ENCODE measurements around the gene DDX10. TPM values are rescaled to one million over a fixed set of nuclear protein-coding genes. Genes with fewer than 3 reads are reported as not detected.
A peak's percentile ranks its signal among the peaks of the same experiment; 100 is the strongest.

DDX10 gene
- total RNA-seq, 1 donor, result 20.3 TPM

DNA sequence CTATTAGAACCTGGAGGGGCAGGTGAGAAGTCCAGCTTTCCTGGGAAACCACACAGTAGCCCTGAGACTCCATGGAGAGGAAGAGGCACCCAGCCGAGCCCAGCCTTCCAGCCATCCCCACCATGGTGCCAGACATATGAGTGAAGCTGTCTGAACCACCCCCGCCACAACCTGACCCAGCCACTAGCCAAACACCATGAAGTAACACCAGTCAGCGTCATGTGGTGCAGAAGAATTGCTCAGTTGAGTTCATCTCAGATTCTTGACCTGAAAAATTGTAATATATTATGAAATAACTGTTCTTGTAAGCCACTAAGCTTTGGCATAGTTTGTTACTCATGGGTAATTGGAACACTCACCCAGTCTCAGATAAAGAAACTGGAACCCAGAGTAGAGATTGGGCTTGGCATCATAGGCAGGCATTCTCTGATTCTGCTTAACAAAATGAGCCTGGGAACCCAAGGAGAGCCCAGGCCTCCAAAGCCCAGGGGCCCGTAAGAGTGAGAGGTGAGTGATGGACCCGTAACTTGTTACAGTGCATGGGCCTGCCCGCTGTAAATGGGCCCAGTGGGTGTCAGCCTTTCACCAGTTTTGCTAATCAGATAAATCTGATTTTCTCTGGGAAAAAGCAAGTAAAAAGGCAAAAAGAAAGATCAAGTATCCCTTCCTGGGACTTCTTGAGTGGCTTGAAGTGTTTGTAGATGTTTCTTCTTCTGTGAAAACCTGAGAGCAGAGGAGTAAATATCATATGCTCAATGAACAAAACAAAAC, 305.5 kb downstream of the DDX10 start:
- no peak overlapping the region for H3K4me3 ChIP-seq (ENCODE audit: low read depth, low read length)
- DNase-seq (ENCODE audit: low read depth), result no peak
- TF ChIP-seq, protein P1, sequence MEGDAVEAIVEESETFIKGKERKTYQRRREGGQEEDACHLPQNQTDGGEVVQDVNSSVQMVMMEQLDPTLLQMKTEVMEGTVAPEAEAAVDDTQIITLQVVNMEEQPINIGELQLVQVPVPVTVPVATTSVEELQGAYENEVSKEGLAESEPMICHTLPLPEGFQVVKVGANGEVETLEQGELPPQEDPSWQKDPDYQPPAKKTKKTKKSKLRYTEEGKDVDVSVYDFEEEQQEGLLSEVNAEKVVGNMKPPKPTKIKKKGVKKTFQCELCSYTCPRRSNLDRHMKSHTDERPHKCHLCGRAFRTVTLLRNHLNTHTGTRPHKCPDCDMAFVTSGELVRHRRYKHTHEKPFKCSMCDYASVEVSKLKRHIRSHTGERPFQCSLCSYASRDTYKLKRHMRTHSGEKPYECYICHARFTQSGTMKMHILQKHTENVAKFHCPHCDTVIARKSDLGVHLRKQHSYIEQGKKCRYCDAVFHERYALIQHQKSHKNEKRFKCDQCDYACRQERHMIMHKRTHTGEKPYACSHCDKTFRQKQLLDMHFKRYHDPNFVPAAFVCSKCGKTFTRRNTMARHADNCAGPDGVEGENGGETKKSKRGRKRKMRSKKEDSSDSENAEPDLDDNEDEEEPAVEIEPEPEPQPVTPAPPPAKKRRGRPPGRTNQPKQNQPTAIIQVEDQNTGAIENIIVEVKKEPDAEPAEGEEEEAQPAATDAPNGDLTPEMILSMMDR (IDR thresholded peaks at IDR 0.05; ENCODE audit: insufficient read depth, low read depth, low read length), result no peak

GRCh38 chr11:108973402-108974162, 308.7 kb downstream of the DDX10 start:
- no peak overlapping the region for H3K4me3 ChIP-seq (ENCODE audit: low read depth, low read length)
- DNase-seq (ENCODE audit: low read depth), result peak; percentile 45
- TF ChIP-seq, protein P1 (IDR thresholded peaks at IDR 0.05; ENCODE audit: insufficient read depth, low read depth, low read length), result no peak

DNA sequence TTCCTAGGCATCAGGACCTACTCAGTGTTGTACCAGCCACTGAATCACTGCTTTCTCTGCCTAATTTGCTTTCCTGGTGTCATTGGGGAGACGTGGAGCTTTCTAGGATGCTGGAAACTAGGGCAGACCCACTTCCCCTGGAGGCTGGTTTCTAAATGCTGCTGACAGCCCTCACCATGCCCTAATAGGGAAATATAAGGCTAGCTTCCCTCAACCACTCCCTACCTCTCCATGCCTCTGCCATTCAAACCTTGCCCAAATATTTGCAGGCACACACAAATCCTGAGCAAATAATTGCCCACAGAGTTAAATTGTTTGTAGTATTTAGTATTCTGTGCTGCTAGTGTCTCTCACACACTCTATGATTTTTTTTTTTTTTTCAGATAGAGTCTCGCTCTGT, 310.2 kb downstream of the DDX10 start:
- TF ChIP-seq, protein P1 (IDR thresholded peaks at IDR 0.05; ENCODE audit: insufficient read depth, low read depth, low read length), result no peak
- no peak overlapping the region for H3K4me3 ChIP-seq (ENCODE audit: low read depth, low read length)
- DNase-seq (ENCODE audit: low read depth), result no peak

GRCh38 chr11:108975641-108976071, 310.8 kb downstream of the DDX10 start:
- TF ChIP-seq, protein P1 (IDR thresholded peaks at IDR 0.05; ENCODE audit: insufficient read depth, low read depth, low read length), result no peak
- no peak overlapping the region for H3K4me3 ChIP-seq (ENCODE audit: low read depth, low read length)
- DNase-seq (ENCODE audit: low read depth), result no peak

GRCh38 chr11:108983636-108984420, 319.0 kb downstream of the DDX10 start:
- H3K4me3 ChIP-seq (ENCODE audit: low read depth, low read length), result no peak overlapping the region
- TF ChIP-seq, protein P1 (IDR thresholded peaks at IDR 0.05; ENCODE audit: insufficient read depth, low read depth, low read length), result no peak
- DNase-seq (ENCODE audit: low read depth), result no peak

DNA sequence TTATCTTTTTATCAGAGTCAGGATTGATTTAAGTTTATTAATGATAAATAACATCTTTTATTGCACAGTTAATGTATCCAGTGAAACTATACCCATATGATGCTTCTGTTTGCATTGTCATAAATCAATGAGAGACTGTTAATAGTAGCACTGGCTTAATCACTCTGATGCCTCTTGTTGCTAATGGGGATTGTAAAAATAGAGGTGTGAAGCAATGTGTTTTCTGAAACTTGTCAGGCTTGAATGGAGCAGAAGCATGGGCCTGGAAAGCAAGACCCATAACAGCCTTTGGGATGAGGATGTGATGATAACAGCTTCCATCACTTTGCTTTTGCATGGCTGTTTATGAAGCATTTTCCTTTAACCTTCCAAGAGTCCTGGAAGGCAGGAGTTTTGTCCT, 319.7 kb downstream of the DDX10 start:
- DNase-seq (ENCODE audit: low read depth), result no peak
- no peak overlapping the region for H3K4me3 ChIP-seq (ENCODE audit: low read depth, low read length)
- TF ChIP-seq, protein P1 (IDR thresholded peaks at IDR 0.05; ENCODE audit: insufficient read depth, low read depth, low read length), result no peak
